ENCODE results near the gene CNPY2. TPM values are rescaled to one million over a fixed set of nuclear protein-coding genes. Genes with fewer than 3 reads are reported as not detected.
A peak's percentile ranks its signal among the peaks of the same experiment; 100 is the strongest.

Gene CNPY2
- total and polyA plus RNA-seq, 2 of the 13 experiments (the other 11 are each of a cell fraction or from before 2014, with no cell fraction given), result 285 to 356 TPM

- no peak for TF ChIP-seq HOXA3 (CRISPR knock-in tag; IDR thresholded peaks at IDR 0.05)
- TF ChIP-seq ZNF24 (IDR thresholded peaks at IDR 0.05), result no peak
- TF ChIP-seq ZNF772 (CRISPR knock-in tag; IDR thresholded peaks at IDR 0.05), result no peak
- TF ChIP-seq, protein P1, sequence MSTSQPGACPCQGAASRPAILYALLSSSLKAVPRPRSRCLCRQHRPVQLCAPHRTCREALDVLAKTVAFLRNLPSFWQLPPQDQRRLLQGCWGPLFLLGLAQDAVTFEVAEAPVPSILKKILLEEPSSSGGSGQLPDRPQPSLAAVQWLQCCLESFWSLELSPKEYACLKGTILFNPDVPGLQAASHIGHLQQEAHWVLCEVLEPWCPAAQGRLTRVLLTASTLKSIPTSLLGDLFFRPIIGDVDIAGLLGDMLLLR (CRISPR knock-in tag; IDR thresholded peaks at IDR 0.05), result no peak
- TF ChIP-seq, protein P2, sequence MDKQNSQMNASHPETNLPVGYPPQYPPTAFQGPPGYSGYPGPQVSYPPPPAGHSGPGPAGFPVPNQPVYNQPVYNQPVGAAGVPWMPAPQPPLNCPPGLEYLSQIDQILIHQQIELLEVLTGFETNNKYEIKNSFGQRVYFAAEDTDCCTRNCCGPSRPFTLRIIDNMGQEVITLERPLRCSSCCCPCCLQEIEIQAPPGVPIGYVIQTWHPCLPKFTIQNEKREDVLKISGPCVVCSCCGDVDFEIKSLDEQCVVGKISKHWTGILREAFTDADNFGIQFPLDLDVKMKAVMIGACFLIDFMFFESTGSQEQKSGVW (CRISPR knock-in tag; IDR thresholded peaks at IDR 0.05; ENCODE audit: borderline replicate concordance), result no peak
- TF ChIP-seq DNMT1 (CRISPR knock-in tag; IDR thresholded peaks at IDR 0.05), result no peak
- TF ChIP-seq ZNF749 (CRISPR knock-in tag; IDR thresholded peaks at IDR 0.05; ENCODE audit: borderline replicate concordance), result no peak
- TF ChIP-seq ZNF326 (CRISPR knock-in tag; IDR thresholded peaks at IDR 0.05; ENCODE audit: borderline replicate concordance), result no peak
- TF ChIP-seq ELF3 (CRISPR knock-in tag; IDR thresholded peaks at IDR 0.05), result no peak
- no peak for TF ChIP-seq PAF1 (CRISPR knock-in tag; IDR thresholded peaks at IDR 0.05)
Measured at GRCh38 chr12:56341616-56342015, 25.8 kb upstream of the CNPY2 start (continued).

DNA sequence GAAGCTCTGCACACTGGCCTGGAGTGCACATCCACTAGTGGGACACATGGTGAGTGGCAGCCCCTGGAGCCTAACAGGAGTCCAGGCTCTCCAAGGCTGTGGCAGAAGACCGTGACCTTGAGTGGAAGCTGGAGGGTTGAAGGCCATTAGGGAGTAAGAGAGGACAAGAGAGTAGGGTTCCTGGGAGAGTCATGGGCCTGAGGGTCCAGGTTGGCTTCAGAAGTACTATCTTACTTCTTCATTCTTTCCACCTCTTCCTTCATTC is 23.3 kb upstream of the CNPY2 start:
- CTCF ChIA-PET (ENCODE audit: low intra/inter-chr PET ratio, low total read pairs), result no interaction called here
- TF ChIP-seq, protein P3, sequence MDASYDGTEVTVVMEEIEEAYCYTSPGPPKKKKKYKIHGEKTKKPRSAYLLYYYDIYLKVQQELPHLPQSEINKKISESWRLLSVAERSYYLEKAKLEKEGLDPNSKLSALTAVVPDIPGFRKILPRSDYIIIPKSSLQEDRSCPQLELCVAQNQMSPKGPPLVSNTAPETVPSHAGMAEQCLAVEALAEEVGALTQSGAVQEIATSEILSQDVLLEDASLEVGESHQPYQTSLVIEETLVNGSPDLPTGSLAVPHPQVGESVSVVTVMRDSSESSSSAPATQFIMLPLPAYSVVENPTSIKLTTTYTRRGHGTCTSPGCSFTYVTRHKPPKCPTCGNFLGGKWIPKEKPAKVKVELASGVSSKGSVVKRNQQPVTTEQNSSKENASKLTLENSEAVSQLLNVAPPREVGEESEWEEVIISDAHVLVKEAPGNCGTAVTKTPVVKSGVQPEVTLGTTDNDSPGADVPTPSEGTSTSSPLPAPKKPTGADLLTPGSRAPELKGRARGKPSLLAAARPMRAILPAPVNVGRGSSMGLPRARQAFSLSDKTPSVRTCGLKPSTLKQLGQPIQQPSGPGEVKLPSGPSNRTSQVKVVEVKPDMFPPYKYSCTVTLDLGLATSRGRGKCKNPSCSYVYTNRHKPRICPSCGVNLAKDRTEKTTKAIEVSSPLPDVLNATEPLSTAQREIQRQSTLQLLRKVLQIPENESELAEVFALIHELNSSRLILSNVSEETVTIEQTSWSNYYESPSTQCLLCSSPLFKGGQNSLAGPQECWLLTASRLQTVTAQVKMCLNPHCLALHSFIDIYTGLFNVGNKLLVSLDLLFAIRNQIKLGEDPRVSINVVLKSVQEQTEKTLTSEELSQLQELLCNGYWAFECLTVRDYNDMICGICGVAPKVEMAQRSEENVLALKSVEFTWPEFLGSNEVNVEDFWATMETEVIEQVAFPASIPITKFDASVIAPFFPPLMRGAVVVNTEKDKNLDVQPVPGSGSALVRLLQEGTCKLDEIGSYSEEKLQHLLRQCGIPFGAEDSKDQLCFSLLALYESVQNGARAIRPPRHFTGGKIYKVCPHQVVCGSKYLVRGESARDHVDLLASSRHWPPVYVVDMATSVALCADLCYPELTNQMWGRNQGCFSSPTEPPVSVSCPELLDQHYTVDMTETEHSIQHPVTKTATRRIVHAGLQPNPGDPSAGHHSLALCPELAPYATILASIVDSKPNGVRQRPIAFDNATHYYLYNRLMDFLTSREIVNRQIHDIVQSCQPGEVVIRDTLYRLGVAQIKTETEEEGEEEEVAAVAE (CRISPR knock-in tag; IDR thresholded peaks at IDR 0.05; ENCODE audit: borderline replicate concordance), result no peak
- 0 out of 2 replicates have a peak, but pooled peaks have one; percentile 55 for TF ChIP-seq ZBTB46 (CRISPR knock-in tag; IDR thresholded peaks at IDR 0.05; ENCODE audit: borderline replicate concordance)
- TF ChIP-seq, protein P4, sequence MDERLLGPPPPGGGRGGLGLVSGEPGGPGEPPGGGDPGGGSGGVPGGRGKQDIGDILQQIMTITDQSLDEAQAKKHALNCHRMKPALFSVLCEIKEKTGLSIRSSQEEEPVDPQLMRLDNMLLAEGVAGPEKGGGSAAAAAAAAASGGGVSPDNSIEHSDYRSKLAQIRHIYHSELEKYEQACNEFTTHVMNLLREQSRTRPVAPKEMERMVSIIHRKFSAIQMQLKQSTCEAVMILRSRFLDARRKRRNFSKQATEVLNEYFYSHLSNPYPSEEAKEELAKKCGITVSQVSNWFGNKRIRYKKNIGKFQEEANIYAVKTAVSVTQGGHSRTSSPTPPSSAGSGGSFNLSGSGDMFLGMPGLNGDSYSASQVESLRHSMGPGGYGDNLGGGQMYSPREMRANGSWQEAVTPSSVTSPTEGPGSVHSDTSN (CRISPR knock-in tag; IDR thresholded peaks at IDR 0.05), result peak; percentile 34; the same call in 1 of the 2 replicates

More for the DNA sequence above, 23.3 kb upstream of the CNPY2 start:
- H4K20me1 ChIP-seq (ENCODE audit: insufficient read depth, low read length), result no peaks in the 10 kb centered on the region
- DNase-seq (ENCODE audit: low spot score) (no peak), ATAC-seq (no peak), FAIRE-seq (no peak)
- H3K27me3 ChIP-seq (ENCODE audit: control insufficient read depth in 1 of 2, insufficient read depth in 2 of 2, low read length in 2 of 2), result no peaks in the 10 kb centered on the region; a peak in 1 of 5 replicates
- no TSS peak for BruUV-seq (replicated peaks)
- no peak overlapping the region for H2AFZ ChIP-seq (ENCODE audit: low read length)
- H3K4me3 ChIP-seq (replicated peaks in 1 of 3; ENCODE audit: insufficient read depth in 1 of 3, low read depth in 2 of 3, low read length in 3 of 3), result no peak overlapping the region
- H3K27ac ChIP-seq (ENCODE audit: extremely low read length, insufficient read depth, low read length), result no peak overlapping the region
- no peaks in the 10 kb centered on the region for H3K9me3 ChIP-seq (ENCODE audit: low read length)
- H3K4me1 ChIP-seq (ENCODE audit: insufficient read depth, low read length), result peaks cover 45% of the 10 kb centered on the region
- POLR2A ChIA-PET, result interaction anchor here (1.5 to 3.3 kb wide), 4 partner anchors 21 to 72 kb away, joined by 5 to 20 read pairs (median 8); partner anchors contain the start of genes APOF, CNPY2, COQ10A and STAT2
- intact Hi-C loops (cut with micrococcal nuclease; ENCODE audit: unreplicated experiment) (no loop called here), in situ Hi-C loops (cut with HindIII; ENCODE audit: extremely low pct_ligation_motif_present, low pct_unique_long_range_greater_than_20kb) (no loop called here)
- no peak overlapping the region for H3K9ac ChIP-seq (ENCODE audit: insufficient read depth, low read depth, low read length)
- H3K36me3 ChIP-seq (replicated peaks in 1 of 2; ENCODE audit: control insufficient read depth in 1 of 2, insufficient read depth in 2 of 2, low read length in 2 of 2), result peaks cover 2 to 17% of the 10 kb centered on the region in 2 experiments
- WGBS (ENCODE audit: low lambda C conversion rate), result 77% methylated on average over 1 of the region's 1 CpG
- H3K4me2 ChIP-seq (ENCODE audit: low read depth, low read length), result no peak overlapping the region
- H3K79me2 ChIP-seq (ENCODE audit: insufficient read depth, low read length), result no peaks in the 10 kb centered on the region

Data from HepG2 (cell line).